Esophagus muscularis mucosa (tissue), 4 donors: ENCODE data around the gene LIPC. TPM values are rescaled to one million over a fixed set of nuclear protein-coding genes. Genes with fewer than 3 reads are reported as not detected.

Source experiments
- DNase-seq: peaks from one replicate; pipeline ENCODE4 v3.0.0-alpha.2; 2017; ENCODE audit errors: extremely low spot score
- H3K27ac ChIP-seq, 4 donors: fragments of 200-600 bp; sonication (generic); replicated peaks in 1 of 4; 1 replicate in 3 of 4; 2 replicates in 1 of 4; pipeline ENCODE4 v1.5.1; 2016 to 2019; ENCODE audit warnings: mild to moderate bottlenecking in 1 of 4
- H3K27me3 ChIP-seq, 4 donors: fragments of 200-600 bp; sonication (generic); one replicate each; pipeline versions ENCODE4 v1.5.1 to v1.6.0; 2016 to 2019
- H3K36me3 ChIP-seq, 4 donors: fragments of 200-600 bp; sonication (generic); one replicate each; pipeline ENCODE4 v1.5.1; 2016 to 2019
- H3K4me1 ChIP-seq, 4 donors: fragments of 200-600 bp; sonication (generic); one replicate each; pipeline ENCODE4 v1.5.1; 2016 to 2019
- H3K4me3 ChIP-seq, 4 donors: fragments of 200-600 bp; sonication (generic); 1 replicate in 2 of 4; 2 replicates in 2 of 4; pipeline ENCODE4 v1.5.1; 2016 to 2019; ENCODE audit warnings: mild to moderate bottlenecking in 4 of 4, moderate library complexity in 1 of 4
- H3K9me3 ChIP-seq, 4 donors: fragments of 200-600 bp; sonication (generic); 1 replicate in 3 of 4; 2 replicates in 1 of 4; pipeline ENCODE4 v1.5.1; 2016 to 2019
- EP300 ChIP-seq: sonication (generic); formaldehyde crosslinking; IDR thresholded peaks from one replicate; pipeline ENCODE4 v1.6.1; 2017; ENCODE audit warnings: antibody characterized with exemption
- POLR2A ChIP-seq: fragments of 450-650 bp; IDR thresholded peaks from one replicate; pipeline ENCODE4 v1.6.1; 2017; ENCODE audit warnings: antibody characterized with exemption, moderate library complexity, mild to moderate bottlenecking, low read depth
- POLR2AphosphoS5 ChIP-seq, 2 donors: sonication (generic); formaldehyde crosslinking; IDR thresholded peaks; one replicate each; pipeline ENCODE4 v1.6.1; 2017; ENCODE audit warnings: antibody characterized with exemption in 2 of 2
- WGBS: methylation state at CpG from one replicate; pipeline ENCODE4 v1.1.5; 2018; 5-methylcytosine and 5-hydroxymethylcytosine counted together
- intact Hi-C: fragments of 100-400 bp; cut with DNase I; formaldehyde crosslinking; loops from one replicate; pipeline ENCODE4 v1.15.1; 2023
- total RNA-seq, 4 donors: library from RNA; depleted of rRNA; stranded (reverse); fragments of >200 nt; gene quantifications; one replicate each; pipeline versions ENCODE4 v1.1.0 to v1.2.1, GENCODE V29; 2016
- TF ChIP-seq, protein P1 (sequence below), 3 experiments: fragments of 200-600 bp in 2 of 3; fragments of 450-650 bp in 1 of 3; sonication (generic) in 2 of 3; IDR thresholded peaks; one replicate each; pipeline ENCODE4 v1.5.1; 2017 to 2019; ENCODE audit warnings: antibody characterized with exemption in 3 of 3, mild to moderate bottlenecking in 2 of 3, moderate library complexity in 1 of 3

The LIPC gene
- total RNA-seq, 4 donors from 2014 or later = 0.06 to 0.63 (median 0.37) TPM

DNA sequence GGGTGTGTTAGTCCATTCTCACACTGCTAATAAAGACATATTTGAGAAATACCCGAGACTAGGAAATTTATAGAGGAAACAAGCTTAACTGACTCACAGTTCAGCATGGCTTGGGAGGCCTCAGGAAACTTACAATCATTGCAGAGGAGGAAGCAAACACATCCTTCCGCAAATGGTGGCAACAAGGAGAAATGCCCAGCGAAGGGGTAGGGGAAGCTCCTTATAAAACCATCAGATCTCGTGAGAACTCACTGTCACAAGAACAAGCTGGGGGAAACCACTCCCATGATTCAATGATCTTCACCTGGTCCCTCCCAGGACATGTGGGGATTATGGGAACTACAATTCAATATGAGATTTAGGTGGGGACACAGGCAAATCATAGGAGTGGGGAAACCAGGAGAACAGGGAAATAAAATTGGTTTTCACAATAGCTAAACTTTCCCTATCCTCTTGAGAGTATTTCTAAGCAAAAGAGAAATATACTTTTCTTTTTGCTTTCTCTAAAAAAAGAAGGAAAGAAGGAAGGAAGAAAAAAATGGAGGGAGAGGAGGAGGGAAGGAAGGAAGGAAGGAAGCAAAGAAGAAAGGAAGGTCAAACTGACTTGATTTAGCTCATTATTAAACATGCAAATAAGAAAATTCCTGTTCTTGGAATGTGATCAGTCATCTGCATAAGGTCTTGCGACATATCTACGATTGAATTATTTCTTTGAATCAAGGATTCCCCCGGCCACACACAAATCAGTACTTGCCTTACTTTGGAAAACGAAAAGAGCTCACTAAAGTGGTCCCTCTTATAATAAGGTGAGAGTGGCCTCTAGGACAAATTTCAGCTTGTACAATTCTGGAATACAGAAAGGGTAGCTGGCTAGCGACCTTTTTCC is 75.2 kb downstream of the LIPC start:
- DNase-seq = no peak
- H3K36me3 ChIP-seq = no peaks in the 10 kb centered on the region
- TF ChIP-seq, protein P1, sequence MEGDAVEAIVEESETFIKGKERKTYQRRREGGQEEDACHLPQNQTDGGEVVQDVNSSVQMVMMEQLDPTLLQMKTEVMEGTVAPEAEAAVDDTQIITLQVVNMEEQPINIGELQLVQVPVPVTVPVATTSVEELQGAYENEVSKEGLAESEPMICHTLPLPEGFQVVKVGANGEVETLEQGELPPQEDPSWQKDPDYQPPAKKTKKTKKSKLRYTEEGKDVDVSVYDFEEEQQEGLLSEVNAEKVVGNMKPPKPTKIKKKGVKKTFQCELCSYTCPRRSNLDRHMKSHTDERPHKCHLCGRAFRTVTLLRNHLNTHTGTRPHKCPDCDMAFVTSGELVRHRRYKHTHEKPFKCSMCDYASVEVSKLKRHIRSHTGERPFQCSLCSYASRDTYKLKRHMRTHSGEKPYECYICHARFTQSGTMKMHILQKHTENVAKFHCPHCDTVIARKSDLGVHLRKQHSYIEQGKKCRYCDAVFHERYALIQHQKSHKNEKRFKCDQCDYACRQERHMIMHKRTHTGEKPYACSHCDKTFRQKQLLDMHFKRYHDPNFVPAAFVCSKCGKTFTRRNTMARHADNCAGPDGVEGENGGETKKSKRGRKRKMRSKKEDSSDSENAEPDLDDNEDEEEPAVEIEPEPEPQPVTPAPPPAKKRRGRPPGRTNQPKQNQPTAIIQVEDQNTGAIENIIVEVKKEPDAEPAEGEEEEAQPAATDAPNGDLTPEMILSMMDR (IDR thresholded peaks at IDR 0.05) = no peak
- no peak for TF ChIP-seq EP300
- no peak for TF ChIP-seq POLR2A
- no peak for TF ChIP-seq POLR2AphosphoS5 (IDR thresholded peaks at IDR 0.05)
- no peak overlapping the region for H3K27ac ChIP-seq
- no peaks in the 10 kb centered on the region for H3K27me3 ChIP-seq
- no peaks in the 10 kb centered on the region for H3K9me3 ChIP-seq
- WGBS = 84% methylated on average over 9 of the region's 9 CpGs
- peaks cover 0 to 6% (median 0%) of the 10 kb centered on the region in 4 donors for H3K4me1 ChIP-seq
- intact Hi-C loops = no loop called here
- H3K4me3 ChIP-seq = no peak overlapping the region

DNA sequence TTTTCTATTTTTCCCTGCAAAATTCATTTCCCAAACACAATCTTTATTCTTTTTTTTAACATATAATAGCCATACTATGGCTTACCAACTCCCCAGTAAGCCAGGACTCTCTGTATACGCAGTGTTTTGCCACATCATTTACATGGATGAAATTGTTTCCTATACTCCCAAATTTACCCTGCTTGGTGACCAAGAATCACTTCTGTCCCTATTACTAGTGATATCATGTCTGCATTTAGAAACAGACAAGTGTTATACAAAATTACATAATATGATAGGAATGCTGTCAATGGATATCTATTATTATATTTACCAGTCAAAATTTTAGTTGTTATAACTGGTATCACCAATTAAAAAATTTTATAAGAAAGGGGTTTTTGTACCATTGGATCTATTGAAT is 77.8 kb downstream of the LIPC start:
- Histone ChIP-seq H3K27ac (no peak overlapping the region), H3K4me1 (peaks cover 0 to 6% (median 0%) of the 10 kb centered on the region in 4 donors), H3K4me3 (no peak overlapping the region), H3K9me3 (no peaks in the 10 kb centered on the region), H3K27me3 (no peaks in the 10 kb centered on the region), H3K36me3 (no peaks in the 10 kb centered on the region)
- no peak for TF ChIP-seq POLR2AphosphoS5 (IDR thresholded peaks at IDR 0.05)
- TF ChIP-seq POLR2A = no peak
- TF ChIP-seq EP300 = no peak
- TF ChIP-seq, protein P1 (IDR thresholded peaks at IDR 0.05) = no peak
- no peak for DNase-seq
- 86% methylated on average over 1 of the region's 1 CpG for WGBS
- intact Hi-C loops = no loop called here

DNA sequence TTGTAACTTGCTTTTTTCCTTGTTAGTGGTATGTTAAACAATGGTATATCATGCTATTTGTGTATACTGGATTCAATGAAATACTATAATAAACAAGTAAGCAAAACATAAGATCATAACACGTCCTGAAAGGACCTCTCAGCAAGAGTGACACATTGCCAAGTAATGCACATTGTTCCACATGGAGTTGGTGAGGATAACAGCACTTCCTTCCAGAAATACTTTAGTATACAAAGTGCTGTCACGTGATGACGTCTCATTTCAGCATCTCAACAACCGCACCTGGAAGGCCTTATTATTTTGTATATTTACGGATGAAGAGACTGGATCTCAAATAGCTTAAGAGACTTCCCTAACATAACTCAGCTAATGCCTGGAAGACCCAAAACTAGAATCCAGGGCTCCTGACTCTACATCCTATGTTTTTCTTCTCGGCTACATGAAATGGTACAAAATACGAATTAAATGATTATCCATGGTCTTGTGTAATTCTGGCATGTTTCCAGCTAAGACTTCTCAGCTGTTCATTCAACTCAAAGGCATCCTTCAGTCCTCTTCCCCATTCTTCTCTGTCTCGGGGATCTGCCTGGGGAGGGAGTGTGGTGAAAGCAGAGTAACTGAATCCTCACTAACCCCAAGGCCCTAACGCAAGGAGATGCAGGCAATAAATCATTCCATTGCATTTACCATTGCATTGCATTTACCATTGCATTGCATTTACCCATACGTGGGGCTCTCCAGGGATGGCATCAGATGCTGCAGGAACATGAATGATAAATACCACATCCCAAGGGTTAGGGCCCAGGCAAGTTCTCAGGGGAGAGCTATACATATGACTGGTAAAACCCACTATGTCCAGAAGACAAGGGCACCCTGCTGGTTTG is 79.2 kb downstream of the LIPC start:
- H3K4me1 ChIP-seq = peaks cover 0 to 4% (median 0%) of the 10 kb centered on the region in 4 donors
- H3K27me3 ChIP-seq = no peaks in the 10 kb centered on the region
- DNase-seq = no peak
- H3K9me3 ChIP-seq = no peaks in the 10 kb centered on the region
- intact Hi-C loops = no loop called here
- TF ChIP-seq POLR2A = no peak
- no peak for TF ChIP-seq EP300
- TF ChIP-seq, protein P1 (IDR thresholded peaks at IDR 0.05) = no peak
- no peak for TF ChIP-seq POLR2AphosphoS5 (IDR thresholded peaks at IDR 0.05)
- 80% methylated on average over 10 of the region's 10 CpGs for WGBS
- H3K36me3 ChIP-seq = no peaks in the 10 kb centered on the region
- H3K27ac ChIP-seq = no peak overlapping the region
- no peak overlapping the region for H3K4me3 ChIP-seq

DNA sequence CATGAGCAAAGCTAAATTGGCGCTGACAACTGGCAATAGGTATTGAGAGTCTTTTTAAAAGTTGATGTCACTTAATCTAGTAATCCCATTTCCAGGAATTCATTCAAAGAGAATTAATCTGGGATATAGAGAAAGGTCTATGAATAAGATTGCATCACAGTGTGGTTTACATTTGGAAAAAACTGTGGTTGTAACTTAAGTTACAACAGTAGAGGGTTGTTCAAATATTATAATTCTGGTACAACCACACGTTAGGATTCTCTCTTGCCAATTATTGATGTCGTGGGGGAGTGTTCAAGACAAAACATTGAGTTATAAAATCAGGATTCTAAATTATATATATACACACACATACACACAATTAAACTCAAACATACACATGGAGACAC is 79.8 kb downstream of the LIPC start:
- Histone ChIP-seq H3K27ac (no peak overlapping the region), H3K27me3 (no peaks in the 10 kb centered on the region), H3K36me3 (no peaks in the 10 kb centered on the region), H3K4me1 (no peaks in the 10 kb centered on the region), H3K4me3 (no peak overlapping the region), H3K9me3 (no peaks in the 10 kb centered on the region)
- intact Hi-C loops = no loop called here
- 87% methylated on average over 3 of the region's 3 CpGs for WGBS
- TF ChIP-seq, protein P1 (IDR thresholded peaks at IDR 0.05) = no peak
- TF ChIP-seq EP300 (no peak), POLR2AphosphoS5 (IDR thresholded peaks at IDR 0.05) (no peak)
- DNase-seq = no peak
